H9 (cell line): ENCODE results near the gene DOCK9. TPM values are rescaled to one million over a fixed set of nuclear protein-coding genes. Genes with fewer than 3 reads are reported as not detected.
A peak's percentile ranks its signal among the peaks of the same experiment; 100 is the strongest.

Experiments used
- DNase-seq: peaks from one replicate; pipeline ENCODE4 v3.0.0-alpha.2; 2017
- H2AFZ ChIP-seq: one replicate; pipeline ENCODE4 v1.6.1; 2013; ENCODE audit warnings: mild to moderate bottlenecking, low read length, control low read depth, moderate library complexity
- H2AK5ac ChIP-seq: 2 replicates; pipeline ENCODE4 v1.6.1; 2013; ENCODE audit warnings: low read length, control low read depth, mixed read lengths; ENCODE audit not compliant: insufficient read length
- H2BK120ac ChIP-seq: one replicate; pipeline ENCODE4 v1.6.1; 2013; ENCODE audit warnings: low read depth, mild to moderate bottlenecking, low read length, control low read depth, inconsistent platforms; ENCODE audit not compliant: poor library complexity, severe bottlenecking
- H2BK12ac ChIP-seq: 2 replicates; pipeline ENCODE4 v1.6.1; 2013; ENCODE audit warnings: low read length, control low read depth, mixed read lengths, low read depth; ENCODE audit not compliant: insufficient read length
- H2BK15ac ChIP-seq: 2 replicates; pipeline ENCODE4 v1.6.1; 2013; ENCODE audit warnings: low read depth, low read length, control low read depth
- H2BK20ac ChIP-seq: one replicate; pipeline ENCODE4 v1.6.1; 2013; ENCODE audit warnings: low read depth, mild to moderate bottlenecking, low read length, control low read depth, inconsistent platforms; ENCODE audit not compliant: poor library complexity, severe bottlenecking
- H2BK5ac ChIP-seq: 2 replicates; pipeline ENCODE4 v1.6.1; 2013; ENCODE audit warnings: low read length, control low read depth, mixed read lengths; ENCODE audit not compliant: insufficient read length
- H3K14ac ChIP-seq: 2 replicates; pipeline ENCODE4 v1.6.1; 2013; ENCODE audit warnings: low read length, control low read depth; ENCODE audit not compliant: insufficient read depth
- H3K18ac ChIP-seq: 2 replicates; pipeline ENCODE4 v1.6.1; 2013; ENCODE audit warnings: low read depth, mild to moderate bottlenecking, mixed read lengths, low read length, control low read depth; ENCODE audit not compliant: insufficient read length
- H3K23ac ChIP-seq: 2 replicates; pipeline ENCODE4 v1.6.1; 2013; ENCODE audit warnings: low read length, control low read depth, mixed read lengths, low read depth; ENCODE audit not compliant: insufficient read length
- H3K23me2 ChIP-seq: 2 replicates; pipeline ENCODE4 v1.6.1; 2013; ENCODE audit warnings: low read depth, mild to moderate bottlenecking, mixed read lengths, low read length, control low read depth; ENCODE audit not compliant: insufficient read length, poor library complexity, severe bottlenecking
- H3K27ac ChIP-seq: 2 replicates; pipeline ENCODE4 v1.5.1; 2013; ENCODE audit warnings: low read length, control low read depth, mixed read lengths, low read depth; ENCODE audit not compliant: insufficient read length
- H3K27me3 ChIP-seq: 2 replicates; pipeline ENCODE4 v1.6.1; 2013; ENCODE audit warnings: low read length, control low read depth, inconsistent platforms; ENCODE audit not compliant: insufficient read depth
- H3K4ac ChIP-seq: 2 replicates; pipeline ENCODE4 v1.6.1; 2013; ENCODE audit warnings: low read depth, mild to moderate bottlenecking, control low read depth, inconsistent platforms, low read length, moderate library complexity
- H3K4me1 ChIP-seq: 2 replicates; pipeline ENCODE4 v1.6.1; 2013; ENCODE audit warnings: low read length, control low read depth, inconsistent platforms; ENCODE audit not compliant: insufficient read depth
- H3K4me2 ChIP-seq: 2 replicates; pipeline ENCODE4 v1.6.1; 2013; ENCODE audit warnings: low read length, control low read depth, mixed read lengths; ENCODE audit not compliant: insufficient read length, insufficient read depth
- H3K56ac ChIP-seq: 2 replicates; pipeline ENCODE4 v1.6.1; 2013; ENCODE audit warnings: low read depth, mild to moderate bottlenecking, mixed read lengths, low read length, control low read depth; ENCODE audit not compliant: insufficient read length
- H3K79me1 ChIP-seq: 2 replicates; pipeline ENCODE4 v1.6.1; 2013; ENCODE audit warnings: low read depth, mild to moderate bottlenecking, moderate library complexity, low read length, control low read depth, inconsistent platforms; ENCODE audit not compliant: insufficient read depth, poor library complexity, severe bottlenecking
- H3K79me2 ChIP-seq: 2 replicates; pipeline ENCODE4 v1.6.1; 2013; ENCODE audit warnings: low read length, control low read depth, inconsistent platforms; ENCODE audit not compliant: insufficient read depth
- H3K9ac ChIP-seq: 2 replicates; pipeline ENCODE4 v1.6.1; 2013; ENCODE audit warnings: low read length, control low read depth, mixed read lengths; ENCODE audit not compliant: insufficient read length; ENCODE audit errors: extremely low read depth
- H3K9me3 ChIP-seq: one replicate; pipeline ENCODE4 v1.6.1; 2013; ENCODE audit warnings: low read depth, low read length, inconsistent platforms; ENCODE audit not compliant: control insufficient read depth
- H3T11ph ChIP-seq: one replicate; pipeline ENCODE4 v1.6.1; 2013; ENCODE audit warnings: mild to moderate bottlenecking, low read length, control low read depth, inconsistent platforms
- H4K20me1 ChIP-seq: one replicate; pipeline ENCODE4 v1.6.1; 2013; ENCODE audit not compliant: control insufficient read depth, insufficient read length, insufficient read depth
- H4K5ac ChIP-seq: 2 replicates; pipeline ENCODE4 v1.6.1; 2013; ENCODE audit warnings: low read depth, mild to moderate bottlenecking, mixed read lengths, low read length, control low read depth; ENCODE audit not compliant: insufficient read length
- H4K8ac ChIP-seq: replicated peaks from 2 replicates; pipeline ENCODE4 v1.6.1; 2013; ENCODE audit warnings: low read length, control low read depth, mixed read lengths, low read depth; ENCODE audit not compliant: insufficient read length
- H4K91ac ChIP-seq: 2 replicates; pipeline ENCODE4 v1.6.1; 2013; ENCODE audit warnings: low read depth, mild to moderate bottlenecking, moderate library complexity, mixed read lengths, low read length, control low read depth; ENCODE audit not compliant: insufficient read length
- H3K27ac Mint-ChIP-seq, 3 experiments: 2 replicates in 2 of 3; 3 replicates in 1 of 3; pipeline ENCODE4 v1.8.0; 2020 to 2021; ENCODE audit warnings: mixed read lengths in 3 of 3, mild to moderate bottlenecking in 1 of 3, moderate library complexity in 1 of 3
- H3K27me3 Mint-ChIP-seq: 2 replicates; pipeline ENCODE4 v1.8.0; 2021; ENCODE audit warnings: low read depth, mild to moderate bottlenecking, moderate library complexity, mixed read lengths
- H3K36me3 Mint-ChIP-seq, 3 experiments: 2 replicates in 2 of 3; 3 replicates in 1 of 3; pipeline ENCODE4 v1.8.0; 2020 to 2021; ENCODE audit warnings: low read depth in 3 of 3, mixed read lengths in 3 of 3; ENCODE audit not compliant: insufficient read depth in 1 of 3
- H3K4me1 Mint-ChIP-seq, 2 experiments: 2 replicates each; pipeline ENCODE4 v1.8.0; 2020; ENCODE audit warnings: mixed read lengths in 2 of 2
- H3K4me3 Mint-ChIP-seq, 2 experiments: 2 replicates in 1 of 2; 3 replicates in 1 of 2; pipeline ENCODE4 v1.8.0; 2020 to 2021; ENCODE audit warnings: mild to moderate bottlenecking in 2 of 2, mixed read lengths in 2 of 2, moderate library complexity in 1 of 2
- H3K9me3 Mint-ChIP-seq, 2 experiments: 2 replicates in 1 of 2; 3 replicates in 1 of 2; pipeline ENCODE4 v1.8.0; 2020; ENCODE audit warnings: mild to moderate bottlenecking in 2 of 2, mixed read lengths in 2 of 2, moderate library complexity in 1 of 2
- CTCF ChIP-seq: fragments of 200-600 bp; sonication (generic); conservative IDR thresholded peaks from 3 replicates; pipeline ENCODE4 v1.8.0; 2021; ENCODE audit warnings: antibody characterized with exemption, mild to moderate bottlenecking
- WGBS: extraction: QIAGEN DNeasy Blood & Tissue Kit; methylation state at CpG from one replicate; pipeline ENCODE4 v1.1.7; 2013; ENCODE audit warnings: missing lambda C conversion rate, low lambda C conversion rate, mixed read lengths; ENCODE audit not compliant: insufficient read length; ENCODE audit errors: extremely low coverage; 5-methylcytosine and 5-hydroxymethylcytosine counted together
- total RNA-seq: library from RNA; stranded (reverse); gene quantifications from 2 replicates; pipeline ENCODE4 v1.2.1, GENCODE V29; 2021

The DOCK9 gene
- total RNA-seq, 1 experiment from 2014 or later: 23.0 TPM

GRCh38 chr13:98909016-98909415, 68.8 kb downstream of the DOCK9 start:
- peak overlapping the region in 1 of 3 experiments; percentile 5; a peak in 1 of 7 replicates for H3K27ac Mint-ChIP-seq

More at GRCh38 chr13:98909016-98909415, 68.8 kb downstream of the DOCK9 start:
- H3K36me3 Mint-ChIP-seq: no peaks in the 10 kb centered on the region
- H2BK120ac ChIP-seq: no peak overlapping the region
- no peaks in the 10 kb centered on the region for H3K9me3 Mint-ChIP-seq
- H4K91ac ChIP-seq: no peak overlapping the region
- H2BK15ac ChIP-seq: no peak overlapping the region
- no peak overlapping the region for H2AFZ ChIP-seq
- no peak for DNase-seq
- H3K56ac ChIP-seq: no peak overlapping the region
- no peak overlapping the region for H3K4ac ChIP-seq
- H3K23me2 ChIP-seq: no peaks in the 10 kb centered on the region
- H3K79me2 ChIP-seq: no peaks in the 10 kb centered on the region
- no peak overlapping the region for H3K4me2 ChIP-seq
- H2BK5ac ChIP-seq: no peak overlapping the region
- H4K8ac ChIP-seq: no peak overlapping the region
- H3K27me3 ChIP-seq: no peaks in the 10 kb centered on the region
- no peak overlapping the region for H3K9ac ChIP-seq
- no peak for TF ChIP-seq CTCF
- H3K14ac ChIP-seq: no peak overlapping the region
- H2AK5ac ChIP-seq: no peak overlapping the region
- no peak overlapping the region for H2BK20ac ChIP-seq
- H3K23ac ChIP-seq: no peak overlapping the region
- WGBS: no CpG with 5 or more reads among the region's 3 CpGs
- peaks cover 5% of the 10 kb centered on the region; the same call in 1 of the 2 replicates for H3K4me1 ChIP-seq
- H3K27me3 Mint-ChIP-seq: no peaks in the 10 kb centered on the region; the same call in 1 of the 2 replicates
- no peak overlapping the region for H3K18ac ChIP-seq
- no peak overlapping the region for H3K4me3 Mint-ChIP-seq
- no peak overlapping the region for H2BK12ac ChIP-seq
- H3K27ac ChIP-seq: no peak overlapping the region
- no peak overlapping the region for H4K5ac ChIP-seq
- H3K79me1 ChIP-seq: no peaks in the 10 kb centered on the region
- peaks cover 5 to 6% of the 10 kb centered on the region in 2 experiments for H3K4me1 Mint-ChIP-seq
- H4K20me1 ChIP-seq: no peaks in the 10 kb centered on the region
- no peak overlapping the region for H3T11ph ChIP-seq
- H3K9me3 ChIP-seq: no peaks in the 10 kb centered on the region
